ENCODE results near the gene LMTK3.

DNA sequence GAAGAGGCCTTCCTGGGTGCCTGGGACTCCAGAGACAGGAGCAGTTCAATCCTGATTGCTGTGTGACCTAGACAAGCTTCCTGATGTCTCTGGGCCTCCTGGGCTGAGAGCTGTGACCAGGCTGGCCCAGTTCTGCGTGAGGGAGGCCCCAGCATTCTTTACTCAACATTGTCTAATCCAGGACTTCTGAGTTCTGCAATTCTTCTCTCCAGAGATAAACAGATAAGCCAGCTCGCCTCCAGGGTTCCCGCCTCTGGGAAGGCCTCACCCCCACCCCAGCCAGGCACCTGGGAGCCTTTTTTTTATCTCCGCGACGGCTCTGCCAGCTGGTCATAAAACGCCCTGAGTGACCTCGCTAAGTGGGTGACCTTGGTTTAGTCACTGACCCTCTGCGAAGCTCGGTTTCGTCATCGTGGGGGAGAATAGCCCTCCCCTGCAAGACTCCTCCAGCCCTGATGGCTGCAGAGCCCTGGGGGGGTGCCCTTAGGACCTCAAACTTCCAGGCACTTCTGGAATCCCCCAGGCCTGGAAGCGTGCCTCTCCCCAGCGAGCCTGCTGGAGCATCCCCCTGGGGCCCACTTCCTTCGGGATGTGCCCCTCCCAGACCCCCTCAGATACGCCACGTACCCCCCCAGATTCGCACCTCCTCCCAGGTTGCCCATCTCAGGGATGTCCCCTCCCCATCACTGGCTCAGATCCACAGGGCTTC, 42.2 kb upstream of the LMTK3 start:
- TF ChIP-seq, protein P1, sequence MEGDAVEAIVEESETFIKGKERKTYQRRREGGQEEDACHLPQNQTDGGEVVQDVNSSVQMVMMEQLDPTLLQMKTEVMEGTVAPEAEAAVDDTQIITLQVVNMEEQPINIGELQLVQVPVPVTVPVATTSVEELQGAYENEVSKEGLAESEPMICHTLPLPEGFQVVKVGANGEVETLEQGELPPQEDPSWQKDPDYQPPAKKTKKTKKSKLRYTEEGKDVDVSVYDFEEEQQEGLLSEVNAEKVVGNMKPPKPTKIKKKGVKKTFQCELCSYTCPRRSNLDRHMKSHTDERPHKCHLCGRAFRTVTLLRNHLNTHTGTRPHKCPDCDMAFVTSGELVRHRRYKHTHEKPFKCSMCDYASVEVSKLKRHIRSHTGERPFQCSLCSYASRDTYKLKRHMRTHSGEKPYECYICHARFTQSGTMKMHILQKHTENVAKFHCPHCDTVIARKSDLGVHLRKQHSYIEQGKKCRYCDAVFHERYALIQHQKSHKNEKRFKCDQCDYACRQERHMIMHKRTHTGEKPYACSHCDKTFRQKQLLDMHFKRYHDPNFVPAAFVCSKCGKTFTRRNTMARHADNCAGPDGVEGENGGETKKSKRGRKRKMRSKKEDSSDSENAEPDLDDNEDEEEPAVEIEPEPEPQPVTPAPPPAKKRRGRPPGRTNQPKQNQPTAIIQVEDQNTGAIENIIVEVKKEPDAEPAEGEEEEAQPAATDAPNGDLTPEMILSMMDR (conservative IDR thresholded peaks at IDR 0.05; ENCODE audit: low read depth, low read length): no peak
- TF ChIP-seq BHLHE40 (IDR thresholded peaks at IDR 0.05; ENCODE audit: low read depth, low read length): no peak
- TF ChIP-seq CEBPB (IDR thresholded peaks at IDR 0.05; ENCODE audit: low read depth, low read length): peak; percentile 88
- TF ChIP-seq POLR2A (IDR thresholded peaks at IDR 0.05; ENCODE audit: low read depth, low read length): no peak
- no peak for TF ChIP-seq RAD21 (IDR thresholded peaks at IDR 0.05; ENCODE audit: low read length)
- TF ChIP-seq MXI1 (IDR thresholded peaks at IDR 0.05; ENCODE audit: borderline replicate concordance, low read depth, low read length): no peak
- peak; percentile 55 for TF ChIP-seq RCOR1 (IDR thresholded peaks at IDR 0.05; ENCODE audit: insufficient replicate concordance, low read length)

Data from IMR-90 (cell line).